K562 (cell line): ENCODE measurements around the gene SH3BP5. TPM values are rescaled to one million over a fixed set of nuclear protein-coding genes. Genes with fewer than 3 reads are reported as not detected.
A peak's percentile ranks its signal among the peaks of the same experiment; 100 is the strongest.

ENCODE experiments used
- ARNT ChIP-seq, 2 experiments: fragments of 450-650 bp; IDR thresholded peaks; 2 replicates each; pipeline ENCODE4 v1.6.1; 2016; ENCODE audit warnings: mild to moderate bottlenecking in 1 of 2
- BCLAF1 ChIP-seq, 2 experiments: fragments of 450-650 bp in 1 of 2; IDR thresholded peaks; 2 replicates each; pipeline ENCODE4 v1.6.1; 2011 to 2017; ENCODE audit warnings: low read depth in 2 of 2, antibody characterized with exemption in 1 of 2, borderline replicate concordance in 1 of 2, low read length in 1 of 2, mild to moderate bottlenecking in 1 of 2, mixed read lengths in 1 of 2; ENCODE audit not compliant: control insufficient read depth in 1 of 2
- CREB5 ChIP-seq: fragments of 250-450 bp; sonication (Bioruptor Pico); IDR thresholded peaks from 2 replicates; pipeline ENCODE4 v1.5.0; 2020; ENCODE audit warnings: mild to moderate bottlenecking
- DIDO1 ChIP-seq: fragments of 450-650 bp; IDR thresholded peaks from 2 replicates; pipeline ENCODE4 v1.6.1; 2016; ENCODE audit warnings: low read depth, missing biosample characterization, missing genetic modification characterization
- EP400 ChIP-seq: fragments of 450-650 bp; IDR thresholded peaks from 2 replicates; pipeline ENCODE4 v1.6.1; 2017; ENCODE audit warnings: antibody characterized with exemption, mild to moderate bottlenecking, moderate library complexity
- GMEB1 ChIP-seq: fragments of 250-450 bp; sonication (Bioruptor Pico); IDR thresholded peaks from 2 replicates; pipeline ENCODE4 v1.4.0; 2020; ENCODE audit warnings: mild to moderate bottlenecking
- KAT2B ChIP-seq: IDR thresholded peaks from one replicate; pipeline ENCODE4 v1.6.1; 2012; ENCODE audit warnings: low read depth, mild to moderate bottlenecking, control low read depth, inconsistent platforms, low read length, moderate library complexity
- MBD1 ChIP-seq: fragments of 250-450 bp; sonication (Bioruptor Pico); IDR thresholded peaks from 2 replicates; pipeline ENCODE4 v1.8.0; 2022; ENCODE audit warnings: inconsistent platforms
- NR2C2 ChIP-seq, 2 experiments: fragments of 200-800 bp in 1 of 2; sonication (Bioruptor generic) in 1 of 2; sonication (generic) in 1 of 2; formaldehyde crosslinking in 1 of 2; IDR thresholded peaks; 2 replicates each; pipeline versions ENCODE4 v1.6.1 to v1.8.0; 2016 to 2022; ENCODE audit warnings: mild to moderate bottlenecking in 1 of 2, missing compliant biosample characterization in 1 of 2, missing genetic modification characterization in 1 of 2, missing genetic modification reagents in 1 of 2
- POLR2G ChIP-seq: fragments of 200-400 bp; formaldehyde crosslinking; IDR thresholded peaks from 2 replicates; pipeline ENCODE4 v1.6.1; 2017; ENCODE audit warnings: low read depth, mild to moderate bottlenecking, antibody characterized with exemption, low read length, moderate library complexity
- POLR2H ChIP-seq: IDR thresholded peaks from 2 replicates; pipeline ENCODE4 v1.6.1; 2016; ENCODE audit warnings: missing genetic modification characterization, low read depth, mild to moderate bottlenecking, control low read depth, missing compliant biosample characterization, moderate library complexity
- RBM39 ChIP-seq: fragments of 200-400 bp; formaldehyde crosslinking; optimal IDR thresholded peaks from 2 replicates; pipeline ENCODE3; 2018; ENCODE audit warnings: low read depth, low read length
- ZBTB33 ChIP-seq: sonication (generic); formaldehyde crosslinking; IDR thresholded peaks from 2 replicates; pipeline ENCODE4 v1.8.1; 2023; ENCODE audit warnings: mild to moderate bottlenecking, missing genetic modification reagents
- ZNF224 ChIP-seq: sonication (generic); formaldehyde crosslinking; IDR thresholded peaks from 2 replicates; pipeline ENCODE4 v1.8.0; 2022; ENCODE audit warnings: mild to moderate bottlenecking, missing genetic modification reagents
- ZNF449 ChIP-seq: fragments of 250-450 bp; sonication (Bioruptor Pico); IDR thresholded peaks from 2 replicates; pipeline ENCODE4 v1.8.0; 2022; ENCODE audit warnings: moderate library complexity, mild to moderate bottlenecking, inconsistent platforms
- polyA plus RNA-seq, 8 experiments: library from polyadenylated mRNA; depleted of rRNA in 4 of 8; stranded (reverse) in 5 of 8; unstranded in 3 of 8; fragments of >200 nt; fragmentation: Nextera tagmentation in 2 of 8; fragmentation: Illumina TruSeq in 1 of 8; extraction: Ambion mirVana in 2 of 8; extraction: Trizol in 1 of 8; gene quantifications; 2 replicates each; pipeline versions ENCODE4 v1.2.1 to v1.2.3, GENCODE V29; 2011 to 2014; ENCODE audit warnings: inconsistent platforms in 1 of 8, missing spikeins in 1 of 8
- total RNA-seq, 7 experiments: library from RNA; depleted of rRNA in 6 of 7; stranded (reverse); fragments of >200 nt in 6 of 7; fragmentation: Illumina TruSeq in 2 of 7; extraction: Trizol in 2 of 7; gene quantifications; 2 replicates each; pipeline versions ENCODE4 v1.2.1 to v1.2.3, GENCODE V29; 2011 to 2021; ENCODE audit warnings: low replicate concordance in 1 of 7

Gene SH3BP5
- total and polyA plus RNA-seq, 9 of the 15 experiments (the other 6 are each of a cell fraction or from before 2014, with no cell fraction given) = 2.9 to 29.0 (median 14.9) TPM

GRCh38 chr3:15305359-15305844 is 27.0 kb downstream of the SH3BP5 start (continued):
- TF ChIP-seq DIDO1 (tag) = no peak
- no peak for TF ChIP-seq NR2C2 (CRISPR knock-in tag; IDR thresholded peaks at IDR 0.05)
- no peak for TF ChIP-seq NR2C2 (tag; IDR thresholded peaks at IDR 0.05)
- TF ChIP-seq ZNF449 (CRISPR knock-in tag) = no peak
- no peak for TF ChIP-seq ZBTB33 (CRISPR knock-in tag)
- no peak for TF ChIP-seq POLR2G
- TF ChIP-seq MBD1 (CRISPR knock-in tag) = no peak
- no peak for TF ChIP-seq GMEB1 (CRISPR knock-in tag)
- TF ChIP-seq ARNT (IDR thresholded peaks at IDR 0.05) = peak; percentile 91 to 95; a peak in 3 of 4 replicates
- no peak for TF ChIP-seq ZNF224 (CRISPR knock-in tag)
- TF ChIP-seq POLR2H (tag) = no peak
- TF ChIP-seq EP400 = peak; percentile 71; the same call in 1 of the 2 replicates
- TF ChIP-seq BCLAF1 (IDR thresholded peaks at IDR 0.05; ENCODE audit: borderline replicate concordance in 1 of 2, control insufficient read depth in 1 of 2, low read depth in 2 of 2, low read length in 1 of 2) = no peak
- TF ChIP-seq KAT2B = no peak
- no peak for TF ChIP-seq RBM39
- TF ChIP-seq CREB5 = no peak
